GM10266 (cell line): ENCODE results near the gene KCNQ1.
A peak's percentile ranks its signal among the peaks of the same experiment; 100 is the strongest.

Experiments used
- DNase-seq: peaks from one replicate; pipeline ENCODE4 v3.0.0; 2012; ENCODE audit errors: extremely low spot score
- TF ChIP-seq, protein P1 (sequence below): IDR thresholded peaks from 2 replicates; pipeline ENCODE4 v1.5.1; 2012; ENCODE audit warnings: mild to moderate bottlenecking, low read depth; ENCODE audit not compliant: control insufficient read depth, insufficient read depth; ENCODE audit errors: missing control alignments

Gene KCNQ1

DNA sequence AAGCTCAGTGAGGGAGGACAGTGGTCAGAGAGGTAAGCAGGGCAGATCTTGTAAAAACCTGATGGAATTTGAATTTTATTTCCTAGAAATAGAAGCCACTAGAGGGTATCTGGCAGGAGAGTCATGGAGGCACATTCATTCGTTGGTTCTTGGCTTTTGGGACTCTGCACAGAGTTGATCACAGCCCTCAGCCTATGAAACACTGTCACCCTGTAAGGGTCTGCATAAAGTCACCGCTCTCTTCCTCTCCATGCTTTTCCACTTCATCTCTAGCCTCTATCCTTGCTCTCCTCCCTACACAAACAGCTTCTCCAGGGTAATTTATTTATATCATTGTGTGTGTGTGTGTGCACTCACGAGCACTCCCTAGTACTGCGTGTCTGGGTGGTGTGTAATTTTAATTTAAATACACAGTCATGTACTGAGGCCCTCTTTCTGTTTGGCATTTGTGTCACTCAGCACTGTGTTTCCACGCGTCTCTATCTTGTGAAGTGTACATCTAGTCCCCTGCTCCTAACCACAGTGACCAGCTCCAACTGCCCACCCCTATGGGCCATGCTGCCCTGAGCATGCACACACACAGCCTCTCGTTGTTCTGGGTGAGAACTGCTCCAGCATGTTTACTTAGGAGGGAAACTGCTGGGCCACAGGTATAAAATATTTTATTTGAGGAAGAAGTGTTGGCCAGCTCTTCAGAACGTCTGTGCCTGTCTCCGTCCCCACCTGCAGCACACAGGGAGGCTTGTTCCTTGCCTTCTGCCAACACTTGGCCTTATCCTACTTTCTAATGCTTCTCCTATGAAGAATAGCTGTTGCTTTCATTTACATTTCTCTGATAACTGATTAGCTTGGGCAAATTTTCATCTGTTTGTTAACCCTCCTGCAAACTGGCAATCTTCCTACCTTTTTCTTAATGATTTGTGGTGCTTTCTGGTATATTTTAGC, 250.5 kb downstream of the KCNQ1 start:
- no peak for DNase-seq
- TF ChIP-seq, protein P1, sequence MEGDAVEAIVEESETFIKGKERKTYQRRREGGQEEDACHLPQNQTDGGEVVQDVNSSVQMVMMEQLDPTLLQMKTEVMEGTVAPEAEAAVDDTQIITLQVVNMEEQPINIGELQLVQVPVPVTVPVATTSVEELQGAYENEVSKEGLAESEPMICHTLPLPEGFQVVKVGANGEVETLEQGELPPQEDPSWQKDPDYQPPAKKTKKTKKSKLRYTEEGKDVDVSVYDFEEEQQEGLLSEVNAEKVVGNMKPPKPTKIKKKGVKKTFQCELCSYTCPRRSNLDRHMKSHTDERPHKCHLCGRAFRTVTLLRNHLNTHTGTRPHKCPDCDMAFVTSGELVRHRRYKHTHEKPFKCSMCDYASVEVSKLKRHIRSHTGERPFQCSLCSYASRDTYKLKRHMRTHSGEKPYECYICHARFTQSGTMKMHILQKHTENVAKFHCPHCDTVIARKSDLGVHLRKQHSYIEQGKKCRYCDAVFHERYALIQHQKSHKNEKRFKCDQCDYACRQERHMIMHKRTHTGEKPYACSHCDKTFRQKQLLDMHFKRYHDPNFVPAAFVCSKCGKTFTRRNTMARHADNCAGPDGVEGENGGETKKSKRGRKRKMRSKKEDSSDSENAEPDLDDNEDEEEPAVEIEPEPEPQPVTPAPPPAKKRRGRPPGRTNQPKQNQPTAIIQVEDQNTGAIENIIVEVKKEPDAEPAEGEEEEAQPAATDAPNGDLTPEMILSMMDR, result no peak

DNA sequence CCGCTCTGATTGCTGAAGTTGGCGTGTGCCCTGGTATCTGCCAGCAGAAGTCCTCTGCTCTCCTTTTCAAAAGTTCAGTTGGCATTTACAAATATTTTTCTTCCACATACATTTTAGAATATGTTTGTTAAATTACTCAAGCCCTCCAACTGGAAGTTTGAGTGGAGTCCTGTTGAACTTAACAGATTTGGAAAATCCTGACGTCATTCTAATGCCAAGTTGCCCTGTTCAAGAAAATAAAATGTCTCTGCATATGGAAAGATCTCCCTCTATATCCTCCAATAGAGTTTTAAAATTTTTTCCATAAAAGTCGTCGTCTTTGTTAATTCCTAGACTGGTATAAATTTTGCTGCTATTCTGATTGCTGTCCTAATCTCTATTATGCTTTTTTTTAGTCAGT, 251.6 kb downstream of the KCNQ1 start:
- DNase-seq, result no peak

DNA sequence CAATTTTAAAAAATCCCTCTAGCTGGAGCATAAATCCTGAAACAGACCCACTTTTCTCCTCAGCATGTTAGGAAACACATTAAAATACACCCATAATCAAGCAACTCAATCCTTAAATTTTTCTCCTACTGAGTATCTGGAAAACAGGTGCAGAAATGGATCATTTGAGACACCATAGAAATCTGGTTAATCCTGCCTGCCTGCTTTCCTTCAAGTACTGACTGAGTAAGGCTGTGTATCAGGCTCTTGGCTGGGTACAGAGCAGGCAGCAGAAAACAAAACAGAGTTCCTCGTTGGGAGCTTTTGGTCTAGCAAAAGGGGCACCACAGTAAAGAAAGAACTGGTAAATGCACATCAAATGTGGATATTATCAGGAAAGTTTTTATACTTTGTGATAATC, 253.1 kb downstream of the KCNQ1 start:
- TF ChIP-seq, protein P1, result no peak
- no peak for DNase-seq

More for the DNA sequence above, 251.6 kb downstream of the KCNQ1 start:
- TF ChIP-seq, protein P1, result no peak

DNA sequence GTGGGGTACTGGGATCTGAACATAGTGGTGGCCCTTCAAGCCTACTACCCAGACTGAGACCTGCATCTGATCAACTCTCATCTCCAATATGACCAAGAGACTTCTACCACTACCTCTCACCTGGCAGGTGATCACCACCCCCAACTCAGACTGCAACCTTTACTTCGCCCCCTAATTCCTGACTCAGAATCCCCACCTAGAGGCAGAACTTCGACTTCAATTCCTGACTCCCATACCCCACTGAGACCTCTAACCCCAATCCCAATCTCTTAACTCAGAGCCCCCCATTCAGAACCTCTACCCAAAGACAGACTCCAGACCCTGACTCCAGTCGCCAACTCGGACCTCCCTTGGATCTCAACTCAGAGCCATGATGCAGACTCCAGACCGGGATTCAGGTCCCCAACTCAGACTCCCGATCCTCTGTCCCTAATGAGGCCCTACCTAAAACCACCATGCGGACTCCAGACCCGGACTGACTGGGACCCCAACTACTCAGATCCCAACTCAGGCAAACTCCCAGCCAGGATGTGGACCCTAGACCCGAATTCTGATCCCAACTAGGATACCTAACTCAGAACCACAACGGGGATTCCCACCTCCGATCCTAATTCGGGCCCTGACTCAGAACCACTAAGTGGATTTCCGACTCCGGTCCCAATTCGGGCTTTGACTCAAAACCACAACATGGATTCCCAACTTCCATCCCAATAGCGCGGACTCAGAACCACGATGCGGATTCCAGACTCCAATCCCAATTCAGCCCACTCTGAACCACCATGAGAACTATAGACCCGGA, 253.8 kb downstream of the KCNQ1 start:
- no peak for DNase-seq
- TF ChIP-seq, protein P1, result no peak

DNA sequence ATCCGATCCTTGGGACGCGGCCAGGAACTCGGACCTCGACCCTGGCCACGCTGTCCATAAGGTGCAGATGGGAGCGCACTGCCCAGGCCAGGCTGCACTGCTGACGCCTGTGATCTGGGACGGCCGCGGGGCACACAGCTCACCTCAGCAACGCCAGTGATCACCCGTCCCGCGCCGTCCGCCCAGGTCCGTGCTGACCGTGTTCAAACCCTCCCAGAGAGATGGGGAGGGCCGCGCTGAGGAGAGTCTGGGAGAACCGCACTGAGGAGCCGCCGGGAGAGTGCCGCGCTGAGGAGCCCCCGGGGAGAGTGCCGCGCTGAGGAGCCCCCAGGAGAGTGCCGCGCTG, 254.3 kb downstream of the KCNQ1 start:
- no peak for DNase-seq
- TF ChIP-seq, protein P1, result no peak

DNA sequence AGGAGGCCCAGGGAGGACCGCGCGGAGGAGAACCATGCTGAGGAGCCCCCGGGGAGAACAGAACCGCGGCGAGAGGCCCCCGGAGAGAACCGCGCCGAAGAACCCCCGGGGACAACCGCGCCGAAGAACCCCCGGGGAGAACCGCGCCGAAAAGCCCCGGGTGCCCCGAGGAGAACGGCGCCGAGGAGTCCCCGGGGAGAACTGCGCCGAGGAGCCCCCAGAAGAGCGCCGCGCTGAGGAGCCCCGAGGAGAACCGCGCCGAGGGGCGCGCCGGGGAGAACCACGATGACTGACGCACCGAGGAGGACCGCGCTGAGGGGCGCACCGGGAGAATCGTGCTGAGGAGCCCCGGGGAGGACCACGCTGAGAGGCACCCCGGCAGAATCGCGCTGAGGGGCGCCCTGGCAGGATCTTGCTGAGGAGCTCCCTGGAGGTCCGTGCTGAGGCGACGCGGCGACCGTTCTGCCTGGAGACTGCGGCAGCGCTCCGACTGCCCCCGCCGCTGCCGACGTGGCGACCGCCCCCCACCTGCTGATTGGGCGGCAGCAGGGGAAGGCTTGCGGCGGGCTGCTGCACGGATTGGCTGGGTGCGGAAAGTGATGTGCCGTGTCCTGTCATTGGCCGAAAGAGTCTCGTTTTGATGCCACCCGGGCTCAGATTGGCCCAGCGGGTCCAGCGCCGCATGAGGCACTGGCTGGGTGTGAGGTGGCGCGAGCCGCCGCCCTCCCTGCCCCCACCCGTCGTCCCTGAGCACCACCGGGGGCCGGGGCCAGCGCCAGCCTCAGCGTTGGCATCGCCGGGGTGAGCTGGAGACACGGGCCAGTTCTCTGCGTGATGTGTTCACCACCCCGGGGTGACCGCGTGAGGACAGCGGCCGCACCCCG, 255.0 kb downstream of the KCNQ1 start, which contains the start of gene KCNQ1OT1:
Gene KCNQ1OT1, minus strand, starts transcription at position 464 of the 884 bp plus-strand sequence.
- peak; percentile 96 for DNase-seq

More for the DNA sequence above, 255.0 kb downstream of the KCNQ1 start, which contains the start of gene KCNQ1OT1:
- TF ChIP-seq, protein P1, result no peak
